ENCODE data around the gene VARS1.
"Not testable (repeated sequence)": the region's sequence is repeated elsewhere in the genome, so short reads cannot be mapped to it uniquely, and the experiment has no call there.

Gene VARS1

DNA sequence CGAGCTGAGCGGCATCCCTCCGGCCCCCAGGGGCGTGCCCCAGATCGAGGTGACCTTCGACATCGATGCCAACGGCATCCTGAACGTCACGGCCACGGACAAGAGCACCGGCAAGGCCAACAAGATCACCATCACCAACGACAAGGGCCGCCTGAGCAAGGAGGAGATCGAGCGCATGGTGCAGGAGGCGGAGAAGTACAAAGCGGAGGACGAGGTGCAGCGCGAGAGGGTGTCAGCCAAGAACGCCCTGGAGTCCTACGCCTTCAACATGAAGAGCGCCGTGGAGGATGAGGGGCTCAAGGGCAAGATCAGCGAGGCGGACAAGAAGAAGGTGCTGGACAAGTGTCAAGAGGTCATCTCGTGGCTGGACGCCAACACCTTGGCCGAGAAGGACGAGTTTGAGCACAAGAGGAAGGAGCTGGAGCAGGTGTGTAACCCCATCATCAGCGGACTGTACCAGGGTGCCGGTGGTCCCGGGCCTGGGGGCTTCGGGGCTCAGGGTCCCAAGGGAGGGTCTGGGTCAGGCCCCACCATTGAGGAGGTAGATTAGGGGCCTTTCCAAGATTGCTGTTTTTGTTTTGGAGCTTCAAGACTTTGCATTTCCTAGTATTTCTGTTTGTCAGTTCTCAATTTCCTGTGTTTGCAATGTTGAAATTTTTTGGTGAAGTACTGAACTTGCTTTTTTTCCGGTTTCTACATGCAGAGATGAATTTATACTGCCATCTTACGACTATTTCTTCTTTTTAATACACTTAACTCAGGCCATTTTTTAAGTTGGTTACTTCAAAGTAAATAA, 21.8 kb upstream of the VARS1 start:
- H3K79me2 ChIP-seq (ENCODE audit: control insufficient read depth, low read length); H3K9me3 ChIP-seq (ENCODE audit: control insufficient read depth, insufficient read depth, low read length); H3K27ac ChIP-seq (ENCODE audit: low read depth, low read length); H3K9me2 ChIP-seq (replicated peaks; ENCODE audit: control insufficient read depth, low read length); H4K20me1 ChIP-seq (ENCODE audit: control insufficient read depth, insufficient read depth, low read depth, low read length); H3K27me3 ChIP-seq (ENCODE audit: control insufficient read depth, low read length); H3K36me3 ChIP-seq (ENCODE audit: control insufficient read depth, low read length): not testable (repeated sequence)
- peaks cover 15% of the 10 kb centered on the region for H3F3A ChIP-seq (ENCODE audit: control insufficient read depth, insufficient read depth)
- H3K4me2 ChIP-seq (ENCODE audit: low read length), result peak overlapping the region; percentile 46
- H3K4me3 ChIP-seq (ENCODE audit: low read length), result peak overlapping the region; percentile 51
- H3K4me1 ChIP-seq (ENCODE audit: control insufficient read depth, low read length), result peaks cover 43% of the 10 kb centered on the region
- TF ChIP-seq, protein P1, sequence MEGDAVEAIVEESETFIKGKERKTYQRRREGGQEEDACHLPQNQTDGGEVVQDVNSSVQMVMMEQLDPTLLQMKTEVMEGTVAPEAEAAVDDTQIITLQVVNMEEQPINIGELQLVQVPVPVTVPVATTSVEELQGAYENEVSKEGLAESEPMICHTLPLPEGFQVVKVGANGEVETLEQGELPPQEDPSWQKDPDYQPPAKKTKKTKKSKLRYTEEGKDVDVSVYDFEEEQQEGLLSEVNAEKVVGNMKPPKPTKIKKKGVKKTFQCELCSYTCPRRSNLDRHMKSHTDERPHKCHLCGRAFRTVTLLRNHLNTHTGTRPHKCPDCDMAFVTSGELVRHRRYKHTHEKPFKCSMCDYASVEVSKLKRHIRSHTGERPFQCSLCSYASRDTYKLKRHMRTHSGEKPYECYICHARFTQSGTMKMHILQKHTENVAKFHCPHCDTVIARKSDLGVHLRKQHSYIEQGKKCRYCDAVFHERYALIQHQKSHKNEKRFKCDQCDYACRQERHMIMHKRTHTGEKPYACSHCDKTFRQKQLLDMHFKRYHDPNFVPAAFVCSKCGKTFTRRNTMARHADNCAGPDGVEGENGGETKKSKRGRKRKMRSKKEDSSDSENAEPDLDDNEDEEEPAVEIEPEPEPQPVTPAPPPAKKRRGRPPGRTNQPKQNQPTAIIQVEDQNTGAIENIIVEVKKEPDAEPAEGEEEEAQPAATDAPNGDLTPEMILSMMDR (IDR thresholded peaks at IDR 0.05; ENCODE audit: low read depth, low read length, poor library complexity, severe bottlenecking), result peak; percentile 21

- TF ChIP-seq, protein P1 (IDR thresholded peaks at IDR 0.05; ENCODE audit: low read depth, low read length, poor library complexity, severe bottlenecking), result no peak
- no peak for TF ChIP-seq EZH2phosphoT487 (IDR thresholded peaks at IDR 0.05; ENCODE audit: borderline replicate concordance, low read length)
- Histone ChIP-seq H3K27ac (ENCODE audit: low read depth, low read length) (no peak within 1 kb of the TSS), H3K9me3 (ENCODE audit: control insufficient read depth, insufficient read depth, low read length) (no peaks in the 10 kb centered on the region)
Measured at GRCh38 chr6:31815025-31815838, 19.7 kb upstream of the VARS1 start, which contains the start of the genes HSPA1A and HSPA1L. HSPA1A (plus strand) TSS chr6:31815543; CDS start chr6:31815757, 214 bp downstream. HSPA1L (minus strand) TSS chr6:31815283; CDS start chr6:31811972, 3,311 bp downstream.

GRCh38 chr6:31814677-31815024, 19.1 kb upstream of the VARS1 start:
- Histone ChIP-seq H3K9me3 (ENCODE audit: control insufficient read depth, insufficient read depth, low read length) (no peaks in the 10 kb centered on the region), H3K4me3 (ENCODE audit: low read length) (peak overlapping the region; percentile 68), H3K4me2 (ENCODE audit: low read length) (peak overlapping the region; percentile 71), H3K4me1 (ENCODE audit: control insufficient read depth, low read length) (peaks cover 30% of the 10 kb centered on the region), H3K27ac (ENCODE audit: low read depth, low read length) (no peak overlapping the region), H3F3A (ENCODE audit: control insufficient read depth, insufficient read depth) (peaks cover 9% of the 10 kb centered on the region; the same call in 1 of the 2 replicates), H3K9me2 (replicated peaks; ENCODE audit: control insufficient read depth, low read length) (no peaks in the 10 kb centered on the region), H4K20me1 (ENCODE audit: control insufficient read depth, insufficient read depth, low read depth, low read length) (no peaks in the 10 kb centered on the region), H3K27me3 (ENCODE audit: control insufficient read depth, low read length) (peaks cover 4% of the 10 kb centered on the region; the same call in 1 of the 2 replicates), H3K36me3 (ENCODE audit: control insufficient read depth, low read length) (no peaks in the 10 kb centered on the region), H3K79me2 (ENCODE audit: control insufficient read depth, low read length) (no peaks in the 10 kb centered on the region)
- TF ChIP-seq, protein P1 (IDR thresholded peaks at IDR 0.05; ENCODE audit: low read depth, low read length, poor library complexity, severe bottlenecking), result no peak
- TF ChIP-seq EZH2phosphoT487 (IDR thresholded peaks at IDR 0.05; ENCODE audit: borderline replicate concordance, low read length), result no peak

More at GRCh38 chr6:31815025-31815838, 19.7 kb upstream of the VARS1 start, which contains the start of the genes HSPA1A and HSPA1L:
- H3K36me3 ChIP-seq (ENCODE audit: control insufficient read depth, low read length), result no peaks in the 10 kb centered on the region
- no peaks in the 10 kb centered on the region for H4K20me1 ChIP-seq (ENCODE audit: control insufficient read depth, insufficient read depth, low read depth, low read length)
- H3K4me3 ChIP-seq (ENCODE audit: low read length), result peak within 1 kb of the TSS; percentile 68
- peak within 1 kb of the TSS; percentile 71 for H3K4me2 ChIP-seq (ENCODE audit: low read length)
- H3F3A ChIP-seq (ENCODE audit: control insufficient read depth, insufficient read depth), result peaks cover 11% of the 10 kb centered on the region; the same call in 1 of the 2 replicates
- peaks cover 4% of the 10 kb centered on the region; the same call in 1 of the 2 replicates for H3K27me3 ChIP-seq (ENCODE audit: control insufficient read depth, low read length)
- H3K9me2 ChIP-seq (replicated peaks; ENCODE audit: control insufficient read depth, low read length), result no peaks in the 10 kb centered on the region
- H3K4me1 ChIP-seq (ENCODE audit: control insufficient read depth, low read length), result peaks cover 30% of the 10 kb centered on the region
- H3K79me2 ChIP-seq (ENCODE audit: control insufficient read depth, low read length), result no peaks in the 10 kb centered on the region

All from DOHH2 (cell line).